Caco-2 (cell line): Measurements from ENCODE around the gene MAGEA6. TPM values are rescaled to one million over a fixed set of nuclear protein-coding genes. Genes with fewer than 3 reads are reported as not detected.
"Not testable (repeated sequence)": the region's sequence is repeated elsewhere in the genome, so short reads cannot be mapped to it uniquely, and the experiment has no call there.

Source experiments
- Bru-seq: library from RNA; stranded (reverse); fragments of 400-500 nt; gene quantifications from one replicate; lab custom pipeline; 2021; lab: Mats Ljungman, UMichigan
- BruChase-seq, 2 experiments: library from RNA; stranded (reverse); fragments of 400-500 nt; gene quantifications; one replicate each; lab custom pipeline; 2021; lab: Mats Ljungman, UMichigan
- BruUV-seq: library from RNA; stranded (reverse); fragments of 400-500 nt; replicated peaks from 2 replicates; lab custom pipeline; 2021; lab: Mats Ljungman, UMichigan
- CTCF ChIA-PET: fragments of 300-600 bp; sonication (Branson Sonifier 250); formaldehyde crosslinking; loops from one replicate; lab custom pipeline; 2022; ENCODE audit warnings: antibody characterized with exemption; lab: Charles Lee
- POLR2A ChIA-PET: fragments of 300-600 bp; sonication (Branson Sonifier 250); formaldehyde crosslinking; loops from one replicate; lab custom pipeline; 2022; ENCODE audit warnings: antibody characterized with exemption; lab: Charles Lee
- DNase-seq, 2 experiments: peaks; one replicate each; pipeline versions ENCODE4 v3.0.0 to v3.0.0-alpha.2; 2020 to 2022
- H3K27me3 ChIP-seq: replicated peaks from 2 replicates; pipeline ENCODE4 v1.6.0; 2011; ENCODE audit warnings: low read length; ENCODE audit not compliant: control insufficient read depth, insufficient read depth
- H3K36me3 ChIP-seq: 2 replicates; pipeline ENCODE4 v1.5.1; 2011; ENCODE audit warnings: low read length; ENCODE audit not compliant: control insufficient read depth, insufficient read depth
- H3K4me1 ChIP-seq: fragments of 250-450 bp; sonication (Bioruptor Pico); 2 replicates; pipeline ENCODE4 v1.5.1; 2020; ENCODE audit warnings: mild to moderate bottlenecking
- H3K4me3 ChIP-seq: 2 replicates; pipeline ENCODE4 v1.5.1; 2011; ENCODE audit warnings: low read depth, mild to moderate bottlenecking, control low read depth, low read length
- H3K9me3 ChIP-seq: fragments of 250-450 bp; sonication (Bioruptor Pico); 2 replicates; pipeline ENCODE4 v1.5.1; 2020; ENCODE audit warnings: mild to moderate bottlenecking, moderate library complexity
- H3K27ac Mint-ChIP-seq: one replicate; pipeline ENCODE4 v1.8.0; 2022; ENCODE audit warnings: mixed read lengths; ENCODE audit not compliant: unreplicated experiment
- H3K27me3 Mint-ChIP-seq: one replicate; pipeline ENCODE4 v1.8.0; 2022; ENCODE audit warnings: mixed read lengths; ENCODE audit not compliant: insufficient read depth, unreplicated experiment
- H3K36me3 Mint-ChIP-seq: one replicate; pipeline ENCODE4 v1.8.0; 2022; ENCODE audit warnings: mild to moderate bottlenecking, mixed read lengths; ENCODE audit not compliant: insufficient read depth, unreplicated experiment
- H3K4me1 Mint-ChIP-seq: one replicate; pipeline ENCODE4 v1.8.0; 2022; ENCODE audit warnings: low read depth, mixed read lengths; ENCODE audit not compliant: unreplicated experiment
- H3K4me3 Mint-ChIP-seq: one replicate; pipeline ENCODE4 v1.8.0; 2022; ENCODE audit warnings: mild to moderate bottlenecking, moderate library complexity, mixed read lengths; ENCODE audit not compliant: unreplicated experiment
- H3K9me3 Mint-ChIP-seq: one replicate; pipeline ENCODE4 v1.8.0; 2022; ENCODE audit warnings: mixed read lengths; ENCODE audit not compliant: unreplicated experiment
- intact Hi-C: fragments of 100-400 bp; cut with micrococcal nuclease; formaldehyde crosslinking; loops from one replicate; pipeline ENCODE4 v1.10.0; 2022; ENCODE audit not compliant: unreplicated experiment
- long read RNA-seq: library from polyadenylated mRNA; stranded (forward); transcript quantifications from one replicate; pipeline ENCODE4 v2.0.0, GENCODE V29; 2022
- total RNA-seq: library from RNA; stranded (reverse); gene quantifications from 2 replicates; pipeline ENCODE4 v1.2.3, GENCODE V29; 2022
- TF ChIP-seq, protein P1 (sequence below), 2 experiments: fragments of 200-600 bp in 1 of 2; IDR thresholded peaks; 1 replicate in 1 of 2; 2 replicates in 1 of 2; pipeline versions ENCODE4 v1.5.1 to v1.8.0; 2011 to 2022; ENCODE audit warnings: antibody characterized with exemption in 1 of 2, control low read depth in 1 of 2, inconsistent platforms in 1 of 2, low read depth in 1 of 2, low read length in 1 of 2, mild to moderate bottlenecking in 1 of 2, moderate library complexity in 1 of 2; ENCODE audit not compliant: insufficient read depth in 1 of 2, severe bottlenecking in 1 of 2, unreplicated experiment in 1 of 2

The MAGEA6 gene, protein sequence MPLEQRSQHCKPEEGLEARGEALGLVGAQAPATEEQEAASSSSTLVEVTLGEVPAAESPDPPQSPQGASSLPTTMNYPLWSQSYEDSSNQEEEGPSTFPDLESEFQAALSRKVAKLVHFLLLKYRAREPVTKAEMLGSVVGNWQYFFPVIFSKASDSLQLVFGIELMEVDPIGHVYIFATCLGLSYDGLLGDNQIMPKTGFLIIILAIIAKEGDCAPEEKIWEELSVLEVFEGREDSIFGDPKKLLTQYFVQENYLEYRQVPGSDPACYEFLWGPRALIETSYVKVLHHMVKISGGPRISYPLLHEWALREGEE
- not detected in 2 replicates for total RNA-seq
- Bru-seq, nascent RNA = not detected
- BruChase-seq, experiment 1, labeled RNA remaining after a 2-hour chase = not detected
- percentile 15 among the genes with signal in this experiment for BruChase-seq, experiment 2, labeled RNA remaining after a 6-hour chase
- long read RNA-seq = 0 reads

DNA sequence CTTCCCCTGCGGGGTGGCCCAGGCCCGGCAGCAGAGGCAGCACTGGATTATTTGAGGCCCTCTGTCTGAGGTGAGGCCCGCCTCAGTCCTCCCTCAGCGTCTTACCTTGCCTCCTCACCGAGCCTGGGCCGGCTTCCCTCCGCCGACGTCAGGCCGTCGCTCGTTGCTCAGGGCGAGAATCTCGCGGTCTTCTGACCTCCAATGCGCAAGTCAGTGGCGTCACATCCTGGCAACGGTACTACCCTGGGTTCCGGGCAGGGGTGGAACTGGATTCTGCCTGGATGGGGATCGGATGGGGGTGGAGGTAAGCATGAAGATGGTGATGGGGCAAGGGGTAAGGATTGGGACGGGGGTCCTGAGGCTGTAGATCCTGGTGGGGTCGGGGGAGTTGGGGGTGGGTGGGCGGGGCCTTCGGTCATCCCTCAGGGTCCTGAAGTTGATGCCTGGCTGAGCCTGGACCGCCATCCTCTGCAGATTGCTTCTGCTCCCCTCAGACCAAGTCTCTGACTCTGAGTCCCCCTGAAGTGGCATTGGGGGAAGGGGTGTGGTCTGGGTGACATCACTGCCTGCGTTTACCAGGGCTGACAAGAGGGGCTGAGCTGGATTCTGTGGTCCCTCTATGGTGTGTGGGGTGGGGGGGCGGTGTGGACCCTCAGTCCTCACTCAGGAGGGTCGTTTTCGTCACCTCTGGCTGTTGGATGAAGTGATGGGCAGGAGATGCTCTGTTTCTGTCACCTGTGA, at the start of gene MAGEA6:
Gene MAGEA6, minus strand, starts transcription at position 141 of the 741 bp plus-strand sequence. CDS start 2,039 bp downstream, outside the sequence.
- H3K9me3 ChIP-seq, H3K9me3 Mint-ChIP-seq, H3K27me3 ChIP-seq, H3K36me3 ChIP-seq, CTCF ChIA-PET, H3K4me1 Mint-ChIP-seq, H3K4me1 ChIP-seq, H3K4me3 Mint-ChIP-seq, intact Hi-C loops, DNase-seq, H3K27ac Mint-ChIP-seq, H3K36me3 Mint-ChIP-seq, BruUV-seq, H3K4me3 ChIP-seq, POLR2A ChIA-PET, H3K27me3 Mint-ChIP-seq: not testable (repeated sequence)

DNA sequence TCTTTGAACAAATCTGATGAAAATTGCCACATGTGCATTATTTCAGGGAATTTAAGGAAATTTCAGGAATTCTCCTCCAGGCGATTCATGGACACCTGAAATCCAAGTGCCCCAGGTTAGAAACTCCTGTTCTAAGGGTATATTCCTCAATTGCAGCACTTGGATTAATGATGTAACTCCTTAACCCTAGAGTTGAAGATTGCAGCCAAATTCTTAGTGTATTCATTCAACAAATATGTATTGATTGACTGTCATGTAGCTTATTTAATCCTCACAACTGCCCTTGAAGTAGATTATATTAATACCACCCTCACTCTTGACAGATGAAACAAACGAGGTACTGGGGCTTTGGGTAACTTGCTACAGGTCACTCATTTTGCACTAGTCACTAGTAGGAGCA, 49.8 kb upstream of the MAGEA6 start:
- intact Hi-C loops = no loop called here
- peaks cover 7% of the 10 kb centered on the region for H3K27me3 Mint-ChIP-seq
- ChIA-PET POLR2A (no interaction called here), CTCF (no interaction called here)
- H3K9me3 ChIP-seq = no peaks in the 10 kb centered on the region
- no peak overlapping the region for H3K27ac Mint-ChIP-seq
- no TSS peak for BruUV-seq
- H3K9me3 Mint-ChIP-seq = no peaks in the 10 kb centered on the region
- no peak for DNase-seq
- TF ChIP-seq, protein P1, sequence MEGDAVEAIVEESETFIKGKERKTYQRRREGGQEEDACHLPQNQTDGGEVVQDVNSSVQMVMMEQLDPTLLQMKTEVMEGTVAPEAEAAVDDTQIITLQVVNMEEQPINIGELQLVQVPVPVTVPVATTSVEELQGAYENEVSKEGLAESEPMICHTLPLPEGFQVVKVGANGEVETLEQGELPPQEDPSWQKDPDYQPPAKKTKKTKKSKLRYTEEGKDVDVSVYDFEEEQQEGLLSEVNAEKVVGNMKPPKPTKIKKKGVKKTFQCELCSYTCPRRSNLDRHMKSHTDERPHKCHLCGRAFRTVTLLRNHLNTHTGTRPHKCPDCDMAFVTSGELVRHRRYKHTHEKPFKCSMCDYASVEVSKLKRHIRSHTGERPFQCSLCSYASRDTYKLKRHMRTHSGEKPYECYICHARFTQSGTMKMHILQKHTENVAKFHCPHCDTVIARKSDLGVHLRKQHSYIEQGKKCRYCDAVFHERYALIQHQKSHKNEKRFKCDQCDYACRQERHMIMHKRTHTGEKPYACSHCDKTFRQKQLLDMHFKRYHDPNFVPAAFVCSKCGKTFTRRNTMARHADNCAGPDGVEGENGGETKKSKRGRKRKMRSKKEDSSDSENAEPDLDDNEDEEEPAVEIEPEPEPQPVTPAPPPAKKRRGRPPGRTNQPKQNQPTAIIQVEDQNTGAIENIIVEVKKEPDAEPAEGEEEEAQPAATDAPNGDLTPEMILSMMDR (IDR thresholded peaks at IDR 0.05; ENCODE audit: insufficient read depth in 1 of 2, low read depth in 1 of 2, low read length in 1 of 2, severe bottlenecking in 1 of 2, unreplicated experiment in 1 of 2) = no peak
- H3K27me3 ChIP-seq = 0 out of 2 replicates have a peak, but pooled peaks cover 1% of the 10 kb centered on the region
- no peak overlapping the region for H3K4me3 ChIP-seq
- H3K4me1 Mint-ChIP-seq = no peaks in the 10 kb centered on the region
- no peaks in the 10 kb centered on the region for H3K36me3 ChIP-seq
- no peaks in the 10 kb centered on the region for H3K36me3 Mint-ChIP-seq
- H3K4me3 Mint-ChIP-seq = no peak overlapping the region
- no peaks in the 10 kb centered on the region for H3K4me1 ChIP-seq

DNA sequence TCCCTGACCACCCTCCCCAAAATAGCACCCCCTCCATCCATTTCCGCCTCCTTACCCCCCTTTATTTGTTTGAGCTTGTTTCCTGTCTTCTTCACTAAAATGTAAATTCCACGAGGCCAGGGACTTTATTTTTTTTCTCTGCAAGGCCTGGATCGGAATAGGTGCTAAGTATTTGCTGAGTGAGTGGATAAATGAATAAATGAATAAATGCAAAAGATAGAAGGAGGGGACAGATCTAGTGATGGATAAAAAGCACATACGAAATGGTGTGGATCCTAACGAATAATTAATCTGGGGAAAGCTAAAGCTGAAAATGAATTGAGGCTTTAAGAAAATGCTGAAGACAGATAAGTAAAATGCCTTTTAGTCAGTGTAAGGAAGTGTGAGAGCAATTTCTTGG, 48.9 kb upstream of the MAGEA6 start:
- Mint-ChIP-seq H3K4me3 (no peak overlapping the region), H3K27me3 (peaks cover 7% of the 10 kb centered on the region), H3K27ac (no peak overlapping the region), H3K4me1 (no peaks in the 10 kb centered on the region), H3K9me3 (no peaks in the 10 kb centered on the region), H3K36me3 (no peaks in the 10 kb centered on the region)
- ChIA-PET CTCF (no interaction called here), POLR2A (no interaction called here)
- Histone ChIP-seq H3K36me3 (no peaks in the 10 kb centered on the region), H3K9me3 (no peaks in the 10 kb centered on the region), H3K27me3 (0 out of 2 replicates have a peak, but pooled peaks cover 1% of the 10 kb centered on the region), H3K4me1 (no peaks in the 10 kb centered on the region), H3K4me3 (no peak overlapping the region)
- no peak for DNase-seq
- BruUV-seq = no TSS peak
- TF ChIP-seq, protein P1 (IDR thresholded peaks at IDR 0.05; ENCODE audit: insufficient read depth in 1 of 2, low read depth in 1 of 2, low read length in 1 of 2, severe bottlenecking in 1 of 2, unreplicated experiment in 1 of 2) = no peak
- intact Hi-C loops = no loop called here
